RWPE2 (cell line): ENCODE data around the gene ARL2BP.

Source experiments
- ATAC-seq: fragments of 200-7000 bp; cut with Tn5 transposase; 3 replicates; pipeline ENCODE4 v1.9.1; 2021; ENCODE audit warnings: low read depth
- DNase-seq: peaks from one replicate; pipeline ENCODE4 v3.0.0-alpha.2; 2020; ENCODE audit warnings: low spot score
- H3K27ac ChIP-seq: fragments of 450-650 bp; 2 replicates; pipeline ENCODE4 v1.5.1; 2017; ENCODE audit warnings: mild to moderate bottlenecking; ENCODE audit not compliant: poor library complexity, severe bottlenecking
- H3K27me3 ChIP-seq: fragments of 250-450 bp; sonication (Bioruptor Pico); 2 replicates; pipeline ENCODE4 v1.5.1; 2021; ENCODE audit warnings: mild to moderate bottlenecking, moderate library complexity; ENCODE audit not compliant: insufficient read depth, poor library complexity, severe bottlenecking
- H3K36me3 ChIP-seq: fragments of 250-450 bp; sonication (Bioruptor Pico); 2 replicates; pipeline ENCODE4 v1.5.1; 2020; ENCODE audit warnings: low read depth, mild to moderate bottlenecking, moderate library complexity
- H3K4me1 ChIP-seq: fragments of 250-450 bp; sonication (Bioruptor Pico); 2 replicates; pipeline ENCODE4 v1.5.1; 2021; ENCODE audit warnings: mild to moderate bottlenecking, moderate library complexity; ENCODE audit not compliant: insufficient read depth, poor library complexity, severe bottlenecking
- H3K4me3 ChIP-seq: fragments of 250-450 bp; sonication (Bioruptor Pico); 2 replicates; pipeline ENCODE4 v1.5.1; 2021; ENCODE audit warnings: mild to moderate bottlenecking, moderate library complexity; ENCODE audit not compliant: severe bottlenecking
- H3K9me3 ChIP-seq: fragments of 250-450 bp; sonication (Bioruptor Pico); 2 replicates; pipeline ENCODE4 v1.5.1; 2021; ENCODE audit warnings: mild to moderate bottlenecking, moderate library complexity; ENCODE audit not compliant: severe bottlenecking
- TF ChIP-seq, protein P1 (sequence below): fragments of 450-650 bp; IDR thresholded peaks from one replicate; pipeline ENCODE4 v1.5.1; 2017; ENCODE audit warnings: mild to moderate bottlenecking, moderate library complexity; ENCODE audit not compliant: poor library complexity, severe bottlenecking

The ARL2BP gene

DNA sequence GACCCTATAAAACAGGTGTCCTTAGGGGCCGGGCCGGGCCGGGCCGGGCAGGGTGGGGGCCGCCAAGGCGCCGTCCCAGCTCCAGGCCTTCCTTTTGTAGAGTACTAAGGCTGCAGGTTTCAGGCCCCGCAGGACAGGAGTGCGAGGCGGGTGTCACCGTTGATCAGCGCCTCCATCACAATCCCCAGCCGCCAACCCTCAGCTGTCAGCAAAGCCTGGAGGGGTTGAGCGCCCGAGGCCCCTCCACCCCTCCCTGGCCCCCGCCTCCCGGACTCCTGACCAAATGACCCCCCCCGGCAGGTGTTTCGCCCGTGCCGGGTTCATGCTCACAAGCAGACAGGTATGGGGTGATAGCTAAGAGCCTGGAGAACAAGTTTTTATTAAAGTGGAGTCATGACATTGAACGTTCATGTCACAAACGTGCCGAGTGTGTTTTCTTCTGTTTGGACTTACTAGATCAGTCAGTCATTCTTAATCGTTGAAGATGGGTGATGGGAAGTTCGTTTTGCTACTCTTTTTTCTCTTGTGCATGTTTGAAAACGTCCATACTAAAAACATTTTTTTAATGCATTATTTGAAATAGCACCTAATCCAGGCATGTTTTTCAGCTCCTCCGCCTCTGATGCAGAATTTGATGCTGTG lies 534 bp downstream of the ARL2BP start:
- no peaks in the 10 kb centered on the region for H3K9me3 ChIP-seq
- peak; percentile 72 for DNase-seq

DNA sequence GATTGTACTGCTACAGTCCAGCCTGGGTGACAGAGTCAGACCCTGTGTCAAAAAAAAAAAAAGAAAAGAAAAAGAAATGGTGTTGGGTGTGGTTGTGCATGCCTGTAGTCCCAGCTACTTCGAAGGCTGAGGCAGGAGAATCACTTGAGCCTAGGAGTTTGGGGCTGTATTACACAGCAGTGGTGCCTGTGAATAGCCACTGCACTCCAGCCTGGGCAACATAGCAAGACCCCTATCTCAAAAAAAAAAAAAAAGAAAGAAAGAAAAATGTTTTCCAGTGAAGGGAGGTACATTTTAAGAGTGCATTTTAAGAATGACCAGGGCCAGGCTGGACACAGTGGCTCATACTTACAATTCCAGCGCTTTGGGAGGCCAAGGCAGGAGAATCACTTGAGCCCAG lies 6.3 kb downstream of the ARL2BP start:
- Histone ChIP-seq H3K4me3 (no peak overlapping the region), H3K4me1 (peaks cover 10% of the 10 kb centered on the region), H3K27me3 (no peaks in the 10 kb centered on the region), H3K36me3 (peaks cover 92% of the 10 kb centered on the region), H3K27ac (no peak overlapping the region), H3K9me3 (no peaks in the 10 kb centered on the region)
- DNase-seq (no peak), ATAC-seq (no peak)
- TF ChIP-seq, protein P1, sequence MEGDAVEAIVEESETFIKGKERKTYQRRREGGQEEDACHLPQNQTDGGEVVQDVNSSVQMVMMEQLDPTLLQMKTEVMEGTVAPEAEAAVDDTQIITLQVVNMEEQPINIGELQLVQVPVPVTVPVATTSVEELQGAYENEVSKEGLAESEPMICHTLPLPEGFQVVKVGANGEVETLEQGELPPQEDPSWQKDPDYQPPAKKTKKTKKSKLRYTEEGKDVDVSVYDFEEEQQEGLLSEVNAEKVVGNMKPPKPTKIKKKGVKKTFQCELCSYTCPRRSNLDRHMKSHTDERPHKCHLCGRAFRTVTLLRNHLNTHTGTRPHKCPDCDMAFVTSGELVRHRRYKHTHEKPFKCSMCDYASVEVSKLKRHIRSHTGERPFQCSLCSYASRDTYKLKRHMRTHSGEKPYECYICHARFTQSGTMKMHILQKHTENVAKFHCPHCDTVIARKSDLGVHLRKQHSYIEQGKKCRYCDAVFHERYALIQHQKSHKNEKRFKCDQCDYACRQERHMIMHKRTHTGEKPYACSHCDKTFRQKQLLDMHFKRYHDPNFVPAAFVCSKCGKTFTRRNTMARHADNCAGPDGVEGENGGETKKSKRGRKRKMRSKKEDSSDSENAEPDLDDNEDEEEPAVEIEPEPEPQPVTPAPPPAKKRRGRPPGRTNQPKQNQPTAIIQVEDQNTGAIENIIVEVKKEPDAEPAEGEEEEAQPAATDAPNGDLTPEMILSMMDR = no peak

More for the DNA sequence above, 534 bp downstream of the ARL2BP start:
- peak; percentile 30 for ATAC-seq
- peaks cover 9% of the 10 kb centered on the region for H3K4me1 ChIP-seq
- peak overlapping the region; percentile 69 for H3K4me3 ChIP-seq
- TF ChIP-seq, protein P1 = no peak
- no peaks in the 10 kb centered on the region for H3K27me3 ChIP-seq
- H3K36me3 ChIP-seq = peaks cover 42% of the 10 kb centered on the region
- peak overlapping the region; percentile 48 for H3K27ac ChIP-seq

DNA sequence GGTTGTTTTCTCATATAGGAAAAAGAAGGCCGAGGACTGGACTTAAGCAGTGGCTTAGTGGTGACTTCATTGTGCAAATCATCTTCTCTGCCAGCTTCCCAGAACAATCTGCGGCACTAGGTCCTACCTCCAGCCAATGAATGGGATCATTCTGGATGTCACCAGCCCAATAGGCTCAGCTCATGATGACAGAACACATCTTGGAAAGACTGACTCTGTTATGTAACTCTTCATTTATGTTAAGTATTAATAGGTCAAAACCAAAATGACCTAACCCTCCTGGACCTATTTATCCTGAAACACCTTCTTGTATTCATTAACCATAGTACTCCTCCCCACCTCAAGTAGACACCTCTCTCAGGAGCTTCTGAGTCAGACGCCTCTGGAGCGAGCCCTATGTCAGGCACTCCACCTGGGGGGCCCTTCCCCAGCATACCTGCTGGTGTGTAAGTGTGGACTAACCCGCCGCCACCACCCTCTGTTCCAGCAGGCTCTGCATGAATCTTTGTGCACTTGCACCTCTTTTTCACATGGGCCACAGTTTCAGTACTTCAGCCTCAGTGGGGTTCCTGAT lies 7.2 kb downstream of the ARL2BP start:
- Histone ChIP-seq H3K4me1 (peaks cover 10% of the 10 kb centered on the region), H3K9me3 (no peaks in the 10 kb centered on the region), H3K27me3 (no peaks in the 10 kb centered on the region), H3K4me3 (no peak overlapping the region), H3K36me3 (peaks cover 92% of the 10 kb centered on the region), H3K27ac (no peak overlapping the region)
- no peak for DNase-seq
- TF ChIP-seq, protein P1 = no peak
- ATAC-seq = no peak

DNA sequence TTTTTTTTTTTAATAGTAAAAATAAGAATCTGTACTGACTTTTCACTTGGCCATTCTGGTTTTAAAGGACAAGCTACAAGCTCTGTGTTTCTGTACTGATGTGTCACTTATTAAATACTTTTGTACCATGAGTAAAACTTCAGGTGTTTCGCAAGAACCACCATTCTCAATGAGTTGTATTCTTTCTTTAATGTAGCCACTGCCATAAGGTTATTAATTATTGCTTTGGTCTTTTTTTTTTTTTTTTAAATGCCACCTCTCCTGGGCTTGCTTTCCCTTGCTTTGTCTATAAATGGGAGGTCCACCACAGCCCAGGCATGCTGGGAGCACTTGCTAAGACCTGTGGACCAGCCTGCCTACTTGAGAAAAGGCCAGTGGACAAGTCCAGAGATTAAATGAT lies 8.4 kb downstream of the ARL2BP start:
- DNase-seq = no peak
- Histone ChIP-seq H3K36me3 (peaks cover 95% of the 10 kb centered on the region), H3K4me1 (peaks cover 10% of the 10 kb centered on the region)

More for the DNA sequence above, 8.4 kb downstream of the ARL2BP start:
- Histone ChIP-seq H3K9me3 (no peaks in the 10 kb centered on the region), H3K27ac (no peak overlapping the region), H3K27me3 (no peaks in the 10 kb centered on the region), H3K4me3 (no peak overlapping the region)
- ATAC-seq = no peak
- TF ChIP-seq, protein P1 = no peak
